IPS-NIHi11 (cell line): Measurements from ENCODE around the gene FGD6.

Experiments used
- DNase-seq: peaks from one replicate; pipeline ENCODE4 v3.0.0; 2012; ENCODE audit warnings: mixed read lengths, low spot score

The FGD6 gene

DNA sequence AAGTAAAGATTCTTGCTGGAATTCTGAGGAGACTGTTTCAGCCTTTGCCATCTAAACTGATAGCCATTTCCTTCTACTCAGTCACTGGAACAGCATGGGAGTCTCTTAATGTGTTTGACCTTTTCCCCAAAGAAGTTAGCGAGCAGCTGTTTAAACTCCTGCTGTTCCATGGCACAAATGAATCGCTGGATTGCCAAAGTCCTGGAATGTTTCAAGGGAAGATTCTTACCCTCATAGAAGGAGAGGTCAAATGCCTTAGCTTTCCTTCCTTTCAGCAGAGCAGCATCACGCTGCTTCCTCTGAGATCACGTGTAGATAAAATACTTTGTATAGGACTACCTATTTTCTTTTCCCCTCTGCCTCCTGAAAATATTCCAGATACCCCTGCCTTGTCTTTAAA, 133.3 kb downstream of the FGD6 start:
- peak; percentile 49 for DNase-seq

DNA sequence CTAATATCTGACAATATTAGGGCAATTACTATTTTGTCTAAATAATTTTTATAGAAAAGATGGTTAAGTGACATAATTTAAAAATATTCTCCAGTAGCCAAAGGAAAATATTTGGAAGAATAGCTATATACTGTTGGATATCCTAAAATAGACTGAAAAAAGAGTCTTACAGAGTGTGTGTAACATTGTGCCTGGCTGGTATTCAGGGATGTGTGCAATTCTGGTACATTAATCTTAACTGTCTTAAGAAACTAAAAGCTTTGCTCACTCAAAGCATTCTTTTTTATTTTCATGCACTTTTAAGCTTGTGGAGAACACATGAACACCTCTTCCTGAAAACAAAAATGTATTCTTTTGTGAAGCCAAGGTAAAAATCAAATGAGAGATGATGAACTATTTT, 133.8 kb downstream of the FGD6 start:
- DNase-seq = no peak

DNA sequence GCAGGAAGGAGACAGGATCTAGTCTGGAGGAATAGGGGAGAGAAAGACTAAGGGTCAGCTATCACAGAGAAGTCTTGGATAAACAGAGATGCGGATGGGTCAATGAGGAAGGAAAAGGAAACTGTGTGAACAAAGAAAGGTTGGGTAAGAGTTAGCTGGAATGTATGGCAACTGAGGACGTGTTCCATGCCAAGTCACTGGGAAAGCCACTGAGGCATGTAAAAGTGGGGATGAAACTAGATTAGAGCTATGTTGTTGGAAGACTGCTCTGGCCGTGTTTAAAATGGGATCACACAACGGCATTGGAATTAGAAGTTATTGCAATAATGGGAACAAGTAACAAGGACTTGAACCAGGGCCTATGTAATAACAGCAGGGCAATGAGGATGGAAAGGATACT, 139.9 kb downstream of the FGD6 start:
- no peak for DNase-seq

DNA sequence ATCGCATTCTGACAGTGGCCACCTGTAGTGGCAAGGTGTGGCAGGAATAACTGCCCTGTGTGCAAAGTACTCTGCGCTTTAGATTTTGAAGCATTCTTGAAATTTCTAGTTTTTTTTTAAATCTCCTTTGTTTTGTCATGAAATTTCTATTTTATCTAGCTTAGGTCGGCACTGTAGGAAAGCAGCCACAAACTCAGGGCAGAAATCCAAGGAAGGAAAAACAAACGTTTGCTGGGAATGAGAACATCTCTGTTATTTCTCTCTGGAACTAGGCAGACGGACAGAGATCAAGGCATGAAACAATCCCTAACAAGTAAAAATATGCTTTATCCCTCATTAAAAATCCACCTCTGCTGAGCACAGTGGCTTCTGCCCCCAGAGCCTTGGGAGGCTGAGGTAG, 142.5 kb downstream of the FGD6 start:
- DNase-seq = no peak

DNA sequence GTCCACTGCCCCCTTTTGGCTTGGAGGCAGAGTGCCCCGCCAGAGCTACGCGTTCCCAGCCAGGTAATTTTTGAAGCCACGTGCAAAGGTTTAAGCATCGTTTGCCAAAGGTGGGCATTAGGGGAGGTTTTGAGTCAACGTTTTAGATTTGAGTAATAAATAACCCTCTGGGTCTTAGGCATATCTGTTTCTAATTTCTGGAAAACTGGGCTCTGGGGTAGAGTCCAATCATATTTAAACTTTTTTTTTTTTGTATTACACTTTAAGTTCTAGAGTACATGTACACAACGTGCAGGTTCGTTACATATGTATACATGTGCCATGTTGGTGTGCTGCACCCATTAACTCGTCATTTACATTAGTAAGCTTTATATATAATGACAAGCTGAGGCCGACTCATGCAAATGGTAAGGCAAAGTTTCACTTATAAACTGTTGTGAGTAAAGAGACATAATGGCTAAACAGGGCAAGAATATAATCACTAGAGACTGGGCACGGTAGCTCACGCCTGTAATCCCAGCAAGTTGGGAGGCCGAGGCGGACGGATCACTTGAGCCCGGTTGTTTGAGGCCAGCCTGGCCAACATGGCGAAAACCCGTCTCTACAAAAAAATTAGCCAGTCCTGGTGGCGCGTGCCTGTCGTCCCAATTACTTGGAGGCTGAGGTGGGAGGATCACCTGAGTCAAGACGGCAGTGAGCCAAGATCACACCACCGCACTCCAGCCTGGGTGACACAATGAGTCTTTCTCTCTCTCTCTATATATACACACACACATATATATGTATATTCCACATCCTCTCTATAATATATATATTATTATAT, 143.4 kb downstream of the FGD6 start:
- DNase-seq = no peak

DNA sequence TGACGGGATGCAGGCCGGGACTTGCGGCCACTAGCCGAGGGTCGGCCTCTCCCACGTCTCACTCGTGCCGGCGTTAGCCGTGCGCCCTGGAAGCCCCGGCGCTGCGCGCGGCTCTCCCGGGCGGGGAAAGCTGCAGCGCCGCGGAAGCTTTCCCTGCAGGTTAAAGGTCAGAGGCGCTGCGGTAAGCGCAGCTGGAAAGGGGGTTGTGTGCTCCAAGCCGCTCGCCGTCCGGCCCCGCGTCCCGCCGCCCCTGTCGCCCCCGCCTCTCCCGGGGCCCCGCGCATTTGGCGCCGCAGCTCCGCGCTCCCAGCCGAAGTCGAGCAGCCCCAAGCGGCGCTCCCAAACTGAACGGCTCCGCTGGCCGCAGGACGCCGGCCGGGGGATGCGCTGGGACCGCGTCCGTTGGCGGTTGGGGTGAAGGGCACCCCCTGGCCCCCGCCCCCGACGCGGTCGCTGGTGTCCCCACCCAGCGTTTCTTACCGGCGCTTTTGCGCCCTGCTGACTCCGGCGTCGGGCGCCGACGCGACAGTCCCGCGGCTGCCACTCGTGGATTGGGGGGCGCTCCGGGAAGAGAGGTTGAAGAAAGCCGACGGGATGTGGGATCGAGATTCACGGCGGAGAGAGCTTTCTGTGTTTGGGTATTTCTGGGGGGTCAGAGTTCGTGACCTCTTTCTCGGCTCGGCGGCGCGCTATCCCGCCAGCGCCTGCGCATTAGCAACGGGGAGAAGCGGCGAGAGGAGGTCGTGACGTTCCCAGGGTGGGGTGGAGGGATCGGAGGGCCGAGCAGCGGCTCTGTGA, 144.2 kb downstream of the FGD6 start, which contains the start of gene NR2C1:
NR2C1 (minus strand) TSS at position 719 of the 798 bp plus-strand sequence. CDS start 6,234 bp downstream, outside the sequence.
- DNase-seq = peak; percentile 99

DNA sequence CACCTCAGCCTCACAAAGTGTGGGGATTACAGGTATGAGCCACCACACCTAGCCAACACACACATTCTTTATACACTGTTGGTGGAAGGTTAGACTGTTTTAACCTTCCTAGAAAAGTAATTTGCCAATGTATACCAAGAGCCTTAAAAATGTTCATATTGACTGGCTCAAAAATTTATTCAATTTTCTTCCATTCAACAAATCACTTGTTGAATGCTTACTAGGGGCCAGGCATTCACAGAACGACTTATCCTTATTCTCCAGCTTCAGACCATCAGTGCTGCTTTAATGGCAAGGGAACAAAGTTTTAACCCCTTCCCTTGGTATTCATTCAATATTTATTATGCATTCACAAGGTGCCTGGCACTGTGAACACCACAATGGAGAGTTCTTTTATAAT, 146.9 kb downstream of the FGD6 start:
- no peak for DNase-seq

DNA sequence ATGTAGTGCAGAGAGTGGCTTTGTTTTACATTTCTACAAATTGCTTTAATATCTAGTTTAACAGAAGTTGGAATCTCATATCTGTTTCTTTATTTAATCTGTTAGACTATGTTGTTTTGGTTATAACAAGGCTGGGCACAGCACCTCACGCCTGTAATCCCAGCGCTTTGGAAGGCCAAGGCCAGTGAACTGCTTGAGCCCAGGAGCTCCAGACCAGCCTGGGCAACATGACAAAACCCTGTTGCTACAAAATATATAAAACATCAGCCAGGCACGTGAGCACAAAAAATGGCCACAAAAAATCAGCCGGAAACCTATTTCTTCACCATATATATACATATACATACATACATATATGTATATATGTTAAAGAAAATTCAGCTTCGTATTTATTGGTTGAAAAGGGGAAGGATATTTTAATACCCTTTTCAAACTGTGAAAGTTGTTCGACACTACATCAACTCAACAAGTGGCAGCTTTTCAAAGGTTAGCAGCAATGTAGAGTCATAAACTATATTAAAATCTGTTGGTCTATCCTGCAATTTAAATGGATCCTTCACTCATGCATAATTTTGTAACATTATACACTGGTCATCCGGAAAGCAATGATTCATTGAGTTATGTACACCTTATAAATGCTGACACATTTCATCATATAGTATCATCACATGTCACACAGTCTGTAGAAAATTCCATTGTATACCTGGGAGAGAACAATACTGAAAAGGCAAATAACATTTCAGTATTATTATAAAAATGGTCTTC, 151.0 kb downstream of the FGD6 start:
- DNase-seq = no peak

DNA sequence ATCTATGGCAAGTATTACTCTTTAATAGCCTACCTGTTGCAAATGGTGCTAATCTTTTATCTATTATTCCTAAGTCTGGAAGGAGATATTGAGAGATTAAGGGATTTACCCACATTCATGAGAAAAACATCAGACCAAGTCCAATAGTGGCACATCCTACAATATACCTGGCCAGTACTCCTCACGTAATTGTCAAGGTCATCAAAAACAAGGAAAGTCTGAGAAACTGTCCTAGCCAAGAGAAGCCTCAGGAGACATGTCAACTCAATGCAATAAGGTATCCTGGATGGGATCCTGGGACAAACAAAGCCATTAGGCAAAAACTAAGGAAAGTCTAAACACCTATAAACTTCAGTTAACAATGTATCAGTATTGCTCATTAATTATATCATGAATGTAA, 156.3 kb downstream of the FGD6 start:
- DNase-seq = no peak

DNA sequence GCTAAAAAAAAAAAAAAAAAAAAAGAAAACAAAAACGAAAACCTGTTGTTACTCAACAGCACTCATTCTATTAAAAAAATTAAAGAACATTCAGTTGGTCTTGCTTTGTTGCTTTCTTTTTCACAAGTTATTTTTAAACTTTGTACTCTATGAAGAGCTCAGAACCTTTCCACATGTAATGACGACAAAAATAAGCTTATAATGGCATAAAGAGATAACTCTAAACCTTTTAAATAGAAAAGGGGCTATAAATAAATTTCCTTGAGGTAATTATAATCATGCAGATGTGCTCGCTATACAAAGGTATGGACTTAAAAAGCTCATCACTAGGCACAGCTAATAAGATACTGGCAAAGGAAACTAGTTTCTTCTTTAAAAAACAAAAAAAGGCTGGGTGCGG, 157.3 kb downstream of the FGD6 start:
- DNase-seq = no peak

DNA sequence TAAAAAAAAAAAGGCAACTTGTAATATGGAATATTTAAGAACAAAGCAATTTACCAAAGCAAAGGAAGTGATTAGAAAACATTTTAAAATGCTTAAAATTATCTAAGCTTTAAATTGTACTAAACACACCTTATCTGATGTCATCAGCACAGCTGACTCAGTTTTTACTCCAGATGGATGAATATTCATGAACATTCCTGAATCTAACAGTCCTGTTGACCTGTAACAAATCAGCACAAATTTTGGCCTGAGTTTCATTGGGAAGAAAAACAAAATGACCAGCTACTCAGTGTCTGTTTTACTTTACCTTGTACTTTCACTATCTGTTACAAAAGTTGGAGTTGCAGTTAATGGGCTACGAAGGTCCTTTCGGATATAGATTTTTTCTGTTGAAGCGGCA, 159.8 kb downstream of the FGD6 start:
- DNase-seq = no peak

DNA sequence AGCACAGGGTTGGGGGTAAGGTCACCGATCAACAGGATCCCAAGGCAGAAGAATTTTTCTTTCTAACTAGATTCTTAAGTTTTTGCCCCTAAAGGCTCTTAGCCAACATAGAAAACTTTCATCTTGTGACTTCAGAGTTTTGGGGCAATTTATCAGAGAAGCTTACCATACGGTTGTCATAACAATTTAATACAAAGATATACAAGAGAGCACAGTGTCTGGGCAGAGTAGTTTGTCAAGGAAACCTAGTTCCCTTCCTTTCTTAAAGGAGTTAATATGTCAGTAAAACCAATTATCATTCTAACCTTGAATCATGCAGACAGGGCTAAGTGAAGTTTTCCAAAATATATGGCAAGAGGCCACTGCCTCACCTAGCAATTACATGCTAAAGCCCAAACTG, 162.2 kb downstream of the FGD6 start:
- DNase-seq = no peak

DNA sequence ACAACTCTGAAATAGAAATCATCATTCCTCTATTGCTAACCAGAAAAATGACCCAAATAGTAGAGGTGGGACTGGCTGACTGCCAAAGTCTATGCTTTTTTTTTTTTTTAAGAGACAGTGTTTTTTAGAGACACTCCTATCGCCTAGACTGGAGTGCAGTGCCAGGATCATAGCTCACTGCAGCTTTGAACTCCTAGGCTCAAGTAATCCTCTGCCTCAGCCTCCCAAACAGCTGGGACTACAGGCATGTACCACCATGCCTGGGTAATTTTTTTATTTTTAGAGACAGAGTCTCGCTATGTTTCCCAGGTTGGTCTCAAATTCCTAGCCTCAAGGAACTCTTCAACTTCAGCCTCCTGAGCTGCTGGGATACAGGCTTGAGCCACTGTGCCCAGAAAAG, 163.1 kb downstream of the FGD6 start:
- no peak for DNase-seq

DNA sequence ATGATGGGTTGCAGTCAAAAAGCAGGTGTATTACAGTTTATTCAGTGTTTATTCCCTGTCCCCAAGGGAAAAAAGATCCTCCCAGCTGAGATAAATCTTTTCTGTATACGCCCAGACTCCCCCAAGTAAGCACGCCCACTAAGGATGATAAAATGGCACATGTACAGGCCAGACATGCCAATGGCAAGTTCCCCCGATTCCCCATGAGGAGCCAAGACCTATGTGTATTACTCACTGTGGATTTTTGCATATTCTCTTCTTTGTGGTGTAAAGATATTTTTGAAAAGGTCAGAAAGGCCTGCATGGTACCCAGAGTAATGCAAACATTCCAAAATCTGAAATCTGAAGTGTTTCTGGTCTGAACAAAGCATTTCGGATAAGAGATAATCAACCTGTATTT, 166.0 kb downstream of the FGD6 start:
- DNase-seq = no peak

DNA sequence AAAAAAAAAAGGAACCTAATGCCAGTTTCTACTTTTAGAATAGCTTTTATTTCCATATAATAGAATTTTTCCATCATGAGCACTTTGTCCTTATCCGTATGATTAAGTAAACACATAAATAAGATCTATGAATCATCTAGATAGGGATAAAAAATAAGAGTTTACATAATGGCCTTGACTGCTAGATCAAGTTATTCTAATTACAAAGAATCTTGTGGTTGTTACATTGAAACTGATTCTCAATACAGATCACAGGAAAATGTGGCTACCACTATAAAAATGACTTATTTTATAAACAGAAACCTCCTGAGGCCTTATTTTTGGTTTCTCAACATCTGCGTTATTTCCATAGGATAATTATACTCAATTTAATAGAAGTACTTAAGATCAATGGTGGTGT, 179.4 kb downstream of the FGD6 start:
- no peak for DNase-seq

DNA sequence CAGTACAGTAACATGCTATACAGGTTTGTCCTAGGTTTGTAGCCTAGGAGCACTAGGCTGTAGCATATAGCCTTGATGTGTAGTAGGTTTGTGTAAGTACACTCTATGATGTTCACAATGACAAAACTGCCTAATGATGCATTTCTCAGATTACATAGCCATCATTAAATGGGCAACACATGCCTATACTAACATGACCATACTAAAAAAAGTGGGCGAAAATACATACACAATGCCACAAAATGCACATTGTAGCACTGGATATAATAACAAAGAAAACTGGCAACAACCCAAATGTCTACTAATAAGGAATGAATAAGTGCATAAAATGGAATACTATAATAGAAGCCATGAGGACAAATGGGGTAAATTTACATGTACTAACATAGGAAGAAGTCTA, 182.5 kb downstream of the FGD6 start:
- DNase-seq = no peak
